ENCODE results near the gene CACNA1C.

CACNA1C gene

GRCh38 chr12:2553388-2554126 lies 500.8 kb downstream of the CACNA1C start:
- DNase-seq (ENCODE audit: low spot score), result no peak

GRCh38 chr12:2555487-2556082 lies 502.8 kb downstream of the CACNA1C start:
- DNase-seq (ENCODE audit: low spot score), result no peak

- DNase-seq (ENCODE audit: low spot score), result no peak
Observed at GRCh38 chr12:2557597-2557996, 504.8 kb downstream of the CACNA1C start.

- no peak for DNase-seq (ENCODE audit: low spot score)
Observed at GRCh38 chr12:2559931-2560330, 507.1 kb downstream of the CACNA1C start.

- no peak for DNase-seq (ENCODE audit: low spot score)
Observed at GRCh38 chr12:2560356-2560755, 507.6 kb downstream of the CACNA1C start.

- DNase-seq (ENCODE audit: low spot score), result no peak
Observed at GRCh38 chr12:2561367-2561766, 508.6 kb downstream of the CACNA1C start.

GRCh38 chr12:2562400-2562799 lies 509.6 kb downstream of the CACNA1C start:
- DNase-seq (ENCODE audit: low spot score), result no peak

- DNase-seq (ENCODE audit: low spot score), result no peak
Observed at GRCh38 chr12:2563709-2564108, 510.9 kb downstream of the CACNA1C start.

GRCh38 chr12:2566161-2566560 lies 513.4 kb downstream of the CACNA1C start:
- DNase-seq (ENCODE audit: low spot score), result no peak

GRCh38 chr12:2567711-2568110 lies 514.9 kb downstream of the CACNA1C start:
- DNase-seq (ENCODE audit: low spot score), result no peak

GRCh38 chr12:2570562-2570961 lies 517.8 kb downstream of the CACNA1C start:
- DNase-seq (ENCODE audit: low spot score), result no peak

GRCh38 chr12:2574355-2574935 lies 521.7 kb downstream of the CACNA1C start:
- no peak for DNase-seq (ENCODE audit: low spot score)

- no peak for DNase-seq (ENCODE audit: low spot score)
Observed at GRCh38 chr12:2575245-2575644, 522.5 kb downstream of the CACNA1C start.

- no peak for DNase-seq (ENCODE audit: low spot score)
Observed at GRCh38 chr12:2578211-2578610, 525.4 kb downstream of the CACNA1C start.

- no peak for DNase-seq (ENCODE audit: low spot score)
Observed at GRCh38 chr12:2578772-2579171, 526.0 kb downstream of the CACNA1C start.

GRCh38 chr12:2580821-2581220 lies 528.0 kb downstream of the CACNA1C start:
- no peak for DNase-seq (ENCODE audit: low spot score)

GRCh38 chr12:2581293-2582045 lies 528.7 kb downstream of the CACNA1C start:
- DNase-seq (ENCODE audit: low spot score), result no peak

- no peak for DNase-seq (ENCODE audit: low spot score)
Observed at GRCh38 chr12:2582631-2583030, 529.8 kb downstream of the CACNA1C start.

GRCh38 chr12:2583091-2583497 lies 530.3 kb downstream of the CACNA1C start:
- DNase-seq (ENCODE audit: low spot score), result peak; percentile 90

GRCh38 chr12:2583642-2584401 lies 531.0 kb downstream of the CACNA1C start:
- DNase-seq (ENCODE audit: low spot score), result no peak

GRCh38 chr12:2586156-2587038 lies 533.6 kb downstream of the CACNA1C start:
- no peak for DNase-seq (ENCODE audit: low spot score)

Data from ecto neural progenitor cell (in vitro differentiated cells).